GM03348 (cell line): Measurements from ENCODE around the gene KARS1.
"Not testable (repeated sequence)": the region's sequence is repeated elsewhere in the genome, so short reads cannot be mapped to it uniquely, and the experiment has no call there.

Experiments used
- DNase-seq: peaks from one replicate; pipeline ENCODE4 v3.0.0; 2012; ENCODE audit warnings: low spot score

The KARS1 gene

DNA sequence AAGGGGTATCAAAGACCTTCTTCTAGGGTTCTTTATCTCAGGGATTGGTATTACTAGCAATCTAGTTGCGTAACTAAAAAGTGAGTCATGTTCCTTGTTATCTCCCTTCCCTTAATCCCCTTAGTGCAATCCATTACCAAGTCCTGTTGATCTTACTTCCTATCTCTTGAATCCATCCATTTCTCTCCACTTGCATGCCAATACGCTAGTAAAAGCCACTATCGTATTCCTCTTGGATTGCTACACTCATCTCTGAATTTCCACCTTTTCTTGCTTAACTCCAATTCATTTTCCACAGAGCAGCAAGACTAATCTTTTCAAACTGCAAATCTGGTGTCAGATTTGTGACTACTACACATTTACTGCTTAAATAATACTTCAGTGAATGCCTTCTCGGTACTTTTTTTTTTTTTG is 22.5 kb downstream of the KARS1 start:
- DNase-seq = peak; percentile 8

- peak; percentile 96 for DNase-seq
These were observed 24.5 kb downstream of the KARS1 start, which contains the start of gene ADAT1 for GRCh38 chr16:75622761-75623605. ADAT1 (minus strand) TSS chr16:75623281; CDS start chr16:75620799, 2,482 bp downstream.

GRCh38 chr16:75621170-75621477 is 26.3 kb downstream of the KARS1 start:
- peak; percentile 52 for DNase-seq

DNA sequence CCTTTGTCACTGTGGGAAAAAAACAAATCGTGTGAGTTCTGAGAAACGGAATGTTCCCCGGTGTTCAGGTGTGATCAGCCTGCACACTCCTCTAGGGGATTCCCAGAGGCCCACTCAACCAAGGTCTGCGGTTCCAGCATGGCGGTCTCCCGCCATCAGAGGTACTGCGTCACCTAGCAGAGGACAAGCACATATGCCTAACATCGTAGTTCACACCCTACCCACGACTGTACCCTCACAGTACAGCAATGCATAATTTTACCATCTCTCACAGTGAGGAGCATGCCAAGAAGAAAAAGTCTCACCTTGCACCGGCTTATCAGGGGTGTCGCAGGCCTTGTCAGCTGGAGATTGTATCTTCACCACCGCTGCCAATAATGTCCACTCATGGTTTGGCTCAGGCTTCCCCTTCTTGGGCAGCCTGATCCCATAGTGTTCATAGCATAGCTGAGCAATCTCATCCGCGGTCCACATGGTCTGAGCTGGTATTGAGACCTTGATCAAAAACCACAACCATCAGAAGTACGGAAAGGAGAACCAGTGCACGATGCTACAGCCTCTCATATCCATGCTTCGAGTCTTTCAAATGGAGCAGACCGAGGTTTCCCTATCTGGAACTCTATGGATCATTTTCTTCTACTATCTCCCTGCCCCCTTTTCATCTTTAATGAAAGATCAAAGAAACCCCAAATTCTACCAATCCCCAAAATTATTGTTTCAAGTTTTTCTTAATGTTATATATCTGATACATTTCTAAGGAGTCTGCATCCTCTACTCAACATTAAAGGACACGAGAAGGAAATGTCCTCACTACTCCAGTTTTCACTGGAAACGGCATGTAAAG is 26.9 kb downstream of the KARS1 start:
- no peak for DNase-seq

- DNase-seq = no peak
These were observed 28.7 kb downstream of the KARS1 start for GRCh38 chr16:75618780-75619179.

GRCh38 chr16:75617121-75617520 is 30.3 kb downstream of the KARS1 start:
- no peak for DNase-seq

- no peak for DNase-seq
These were observed 30.9 kb downstream of the KARS1 start for GRCh38 chr16:75616521-75617010.

- no peak for DNase-seq
These were observed 31.8 kb downstream of the KARS1 start for GRCh38 chr16:75615619-75616018.

DNA sequence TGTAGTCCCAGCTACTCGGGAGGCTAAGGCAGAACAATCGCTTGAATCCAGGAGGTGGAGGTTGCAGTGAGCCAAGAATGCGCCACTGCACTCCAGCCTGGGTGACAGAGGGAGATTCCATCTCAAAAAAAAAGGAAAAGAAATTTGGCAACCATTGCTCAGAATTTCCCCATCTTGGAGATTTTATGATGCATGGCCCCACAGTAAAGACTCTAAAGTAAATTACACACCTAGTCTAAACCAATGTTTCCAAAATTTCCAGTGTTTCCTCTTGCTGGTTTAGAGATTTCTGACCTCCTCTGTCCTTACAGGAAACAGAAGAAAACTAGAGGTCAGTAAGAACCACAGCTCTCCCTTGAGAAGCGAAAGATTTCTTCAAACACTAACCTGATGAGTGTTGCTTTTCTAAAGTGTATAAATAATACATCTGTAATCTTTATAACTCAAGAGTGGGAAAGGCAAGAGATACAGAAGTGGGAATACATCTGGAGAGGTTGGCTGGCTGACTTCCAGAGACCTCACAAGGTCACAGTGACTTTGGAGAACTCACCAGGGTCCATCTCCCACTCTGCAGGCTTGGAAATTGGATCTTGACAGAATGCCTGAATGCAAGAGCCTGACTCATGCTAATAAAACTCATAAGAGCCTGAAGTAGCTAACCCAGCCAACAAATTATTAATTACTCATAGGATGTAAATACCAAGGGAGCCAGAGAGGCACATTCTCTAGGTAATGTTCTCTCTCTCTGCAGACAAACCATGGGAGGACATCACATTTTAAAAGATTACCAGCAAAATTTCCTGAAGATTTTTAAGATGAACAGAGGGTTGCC is 33.2 kb downstream of the KARS1 start:
- peak; percentile 42 for DNase-seq

DNA sequence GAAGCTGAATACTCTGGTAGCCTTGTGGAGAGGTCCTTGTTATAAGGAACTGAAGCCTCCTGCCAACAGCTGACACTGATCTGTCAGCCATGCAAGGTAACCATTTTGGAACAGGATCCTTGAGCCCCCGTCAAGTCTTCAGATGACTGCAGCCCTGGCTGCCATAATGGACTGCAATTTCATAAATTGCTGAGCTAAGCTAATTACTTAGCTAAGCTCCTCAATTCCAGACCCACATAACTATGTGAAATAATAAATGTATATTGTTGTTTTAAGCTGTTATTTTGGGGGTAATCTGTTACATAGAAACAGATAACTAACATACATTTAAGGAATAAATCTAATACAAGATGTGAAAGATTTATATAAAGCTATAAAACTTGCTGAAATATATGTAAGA is 41.0 kb downstream of the KARS1 start:
- DNase-seq = no peak

- no peak for DNase-seq
These were observed 44.2 kb downstream of the KARS1 start for GRCh38 chr16:75603241-75603640.

DNA sequence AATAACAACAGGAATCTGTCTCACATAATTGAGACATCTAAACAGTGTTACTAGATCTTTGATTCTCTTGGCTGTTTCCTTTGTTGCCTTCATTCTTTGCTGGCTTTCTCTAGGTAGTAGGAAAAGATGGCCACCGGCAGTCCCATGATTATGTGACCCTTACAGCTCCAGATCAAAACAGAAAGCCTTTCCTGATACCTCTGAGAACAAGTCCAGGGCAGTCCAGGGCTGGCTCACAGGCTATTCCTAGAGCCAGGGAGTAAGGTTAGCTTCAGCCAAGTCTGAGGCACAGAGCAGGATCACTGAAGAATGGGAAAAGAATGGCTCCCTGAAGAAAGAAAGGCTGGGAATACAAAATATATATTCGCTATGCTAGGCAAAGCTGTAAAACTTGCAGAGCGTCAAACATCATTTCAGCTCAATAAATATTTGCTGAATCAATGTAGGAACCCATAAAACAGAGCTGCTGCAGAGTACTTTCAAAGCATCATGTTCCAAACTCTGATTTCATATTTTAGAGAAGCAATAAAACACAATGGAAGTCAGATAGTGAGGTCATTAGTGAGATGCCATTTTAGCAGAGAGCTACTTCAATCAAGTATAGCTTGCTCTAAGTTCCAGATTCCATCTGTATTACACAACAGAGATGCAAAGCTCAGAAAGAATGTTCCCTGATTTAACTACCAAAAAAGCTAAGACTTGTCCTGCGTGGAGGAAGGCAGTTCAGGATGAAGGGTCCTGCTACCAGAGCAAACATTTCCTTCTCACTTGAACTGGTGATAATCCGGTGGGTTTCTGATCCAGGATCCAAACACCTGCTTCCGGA is 47.8 kb downstream of the KARS1 start:
- DNase-seq = peak; percentile 13

- DNase-seq = peak; percentile 27
These were observed 53.3 kb downstream of the KARS1 start for GRCh38 chr16:75593825-75594820.

- no peak for DNase-seq
These were observed 54.2 kb downstream of the KARS1 start for GRCh38 chr16:75593308-75593707.

- not testable (repeated sequence) for DNase-seq
These were observed 55.5 kb downstream of the KARS1 start for GRCh38 chr16:75591927-75592326.

GRCh38 chr16:75590920-75591843 is 56.3 kb downstream of the KARS1 start:
- DNase-seq = peak; percentile 80

- DNase-seq = no peak
These were observed 58.2 kb downstream of the KARS1 start for GRCh38 chr16:75589306-75589705.

- DNase-seq = no peak
These were observed 58.7 kb downstream of the KARS1 start for GRCh38 chr16:75588716-75589115.

DNA sequence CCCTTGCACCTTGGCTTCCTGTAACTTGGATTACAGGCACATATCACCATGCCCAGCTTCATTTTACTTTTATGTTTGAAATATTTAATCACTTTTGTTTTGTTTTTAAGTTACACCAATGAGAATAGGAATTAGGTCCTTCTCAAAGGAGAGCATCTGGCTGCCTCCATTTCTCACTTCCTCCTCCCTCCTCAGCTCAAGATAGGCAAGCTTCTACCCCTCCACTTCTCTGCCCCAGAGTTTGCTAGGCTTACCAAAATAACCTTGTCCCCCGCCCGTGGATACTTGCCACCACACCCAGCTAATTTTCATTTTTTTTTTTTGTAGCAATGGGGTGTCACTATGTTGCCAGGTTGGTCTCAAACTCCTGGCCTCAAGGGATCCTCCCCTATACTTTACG is 63.4 kb downstream of the KARS1 start:
- DNase-seq = no peak
